GF-D8 (cell line): ENCODE measurements around the gene NAA60.
"Not testable (repeated sequence)": the region's sequence is repeated elsewhere in the genome, so short reads cannot be mapped to it uniquely, and the experiment has no call there.

Experiments
- DNase-seq: peaks from one replicate; lab custom pipeline; 2025; lab: John Stamatoyannopoulos, UW

The NAA60 gene

GRCh38 chr16:3482659-3483241 lies 39.3 kb downstream of the NAA60 start:
- no peak for DNase-seq

GRCh38 chr16:3484318-3485096 lies 41.0 kb downstream of the NAA60 start:
- DNase-seq = no peak

DNA sequence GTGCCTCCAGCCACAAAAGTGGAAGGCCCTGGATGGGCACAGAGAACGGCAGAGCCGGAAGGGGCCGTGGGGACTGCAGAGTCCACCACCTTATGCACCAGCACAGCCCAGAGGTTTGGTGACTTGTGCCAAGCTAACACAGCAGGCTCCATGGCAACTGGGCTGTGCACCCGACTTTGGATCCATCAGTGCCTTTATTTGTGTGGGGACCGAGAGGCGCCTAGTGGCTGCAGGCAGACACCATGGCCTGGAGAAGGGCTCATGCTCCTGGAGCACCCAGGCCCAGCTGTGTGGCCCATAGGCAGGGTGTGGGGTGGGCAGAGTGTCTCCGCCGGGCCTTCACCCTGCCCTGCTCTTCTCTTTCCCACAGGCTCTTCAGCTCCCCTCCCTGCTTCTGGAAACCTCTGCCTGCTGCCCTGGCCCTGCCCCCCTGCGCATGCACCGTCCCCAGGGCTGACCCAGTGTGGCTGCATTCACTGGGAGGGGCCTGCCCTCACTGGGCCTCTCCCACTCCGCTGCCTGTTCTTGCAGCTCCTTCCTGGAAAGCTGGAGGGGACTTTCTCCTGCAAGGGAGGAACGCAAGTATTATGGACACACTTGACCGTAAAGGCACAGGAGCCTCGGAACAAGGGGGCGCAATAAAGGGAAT lies 41.7 kb downstream of the NAA60 start:
- no peak for DNase-seq

- no peak for DNase-seq
Measured at GRCh38 chr16:3485821-3486505, 42.5 kb downstream of the NAA60 start.

GRCh38 chr16:3486506-3487215 lies 43.2 kb downstream of the NAA60 start:
- no peak for DNase-seq

DNA sequence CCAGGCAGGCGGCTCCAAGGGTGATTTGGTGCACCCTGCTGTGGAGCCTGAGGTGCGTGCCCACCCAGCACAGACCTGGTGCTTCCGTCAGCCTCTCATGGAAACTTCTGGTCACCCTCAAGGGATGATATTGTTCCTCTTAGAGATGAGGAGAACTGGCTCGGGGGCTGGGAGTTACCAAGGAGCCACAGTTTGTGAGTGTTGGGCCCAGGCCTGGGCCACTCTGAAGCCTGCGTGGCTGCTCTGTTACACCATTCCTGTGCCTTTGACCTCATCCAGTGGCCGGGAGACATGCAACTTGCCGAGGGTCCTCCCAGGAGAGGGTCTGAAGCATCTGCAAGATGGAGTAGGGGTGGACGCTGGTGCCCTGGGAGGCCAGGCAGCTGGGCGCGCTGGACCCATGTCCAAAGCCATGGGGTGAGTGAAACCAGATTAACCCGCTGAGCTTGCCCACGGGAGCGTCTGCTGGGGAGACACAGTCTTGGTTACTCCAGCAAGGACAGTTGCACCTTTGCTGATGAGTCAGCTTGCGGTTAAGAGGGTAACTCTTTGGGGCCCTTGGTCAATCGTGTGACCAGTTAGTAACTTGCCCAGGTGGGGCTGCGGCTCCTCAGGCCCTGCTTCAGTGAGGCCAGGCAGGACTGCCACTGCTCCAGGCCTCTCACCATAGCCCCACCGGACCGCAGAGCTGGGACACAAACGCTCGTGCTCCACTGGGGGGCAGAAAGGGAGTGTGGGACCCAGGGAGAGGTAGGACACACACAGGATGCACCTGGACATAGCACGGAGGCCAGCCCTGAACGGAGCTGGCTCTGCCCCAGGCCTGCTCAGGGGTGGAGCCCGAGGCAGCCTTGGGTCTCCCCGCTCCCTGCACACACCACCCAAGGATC lies 44.3 kb downstream of the NAA60 start:
- DNase-seq = no peak

DNA sequence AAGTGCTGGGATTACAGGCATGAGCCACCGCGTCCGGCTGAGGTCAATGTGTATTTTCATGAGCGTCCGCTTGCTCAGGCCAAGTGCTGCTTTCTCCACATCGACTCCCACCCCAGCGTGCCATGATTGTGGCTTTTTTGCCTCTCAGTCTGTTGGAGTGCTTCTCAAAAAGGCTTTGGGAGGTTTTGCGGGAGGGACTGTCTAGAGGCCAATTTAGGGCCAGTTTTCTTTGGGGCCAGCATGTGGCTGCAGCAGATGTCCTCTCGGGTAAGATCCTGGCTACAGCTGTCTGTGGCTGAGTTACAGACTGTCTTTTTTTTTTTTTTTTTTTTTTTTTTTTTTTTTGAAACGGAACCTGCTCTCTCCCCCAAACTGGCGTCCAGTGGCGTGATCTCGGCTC lies 45.3 kb downstream of the NAA60 start:
- DNase-seq = no peak

DNA sequence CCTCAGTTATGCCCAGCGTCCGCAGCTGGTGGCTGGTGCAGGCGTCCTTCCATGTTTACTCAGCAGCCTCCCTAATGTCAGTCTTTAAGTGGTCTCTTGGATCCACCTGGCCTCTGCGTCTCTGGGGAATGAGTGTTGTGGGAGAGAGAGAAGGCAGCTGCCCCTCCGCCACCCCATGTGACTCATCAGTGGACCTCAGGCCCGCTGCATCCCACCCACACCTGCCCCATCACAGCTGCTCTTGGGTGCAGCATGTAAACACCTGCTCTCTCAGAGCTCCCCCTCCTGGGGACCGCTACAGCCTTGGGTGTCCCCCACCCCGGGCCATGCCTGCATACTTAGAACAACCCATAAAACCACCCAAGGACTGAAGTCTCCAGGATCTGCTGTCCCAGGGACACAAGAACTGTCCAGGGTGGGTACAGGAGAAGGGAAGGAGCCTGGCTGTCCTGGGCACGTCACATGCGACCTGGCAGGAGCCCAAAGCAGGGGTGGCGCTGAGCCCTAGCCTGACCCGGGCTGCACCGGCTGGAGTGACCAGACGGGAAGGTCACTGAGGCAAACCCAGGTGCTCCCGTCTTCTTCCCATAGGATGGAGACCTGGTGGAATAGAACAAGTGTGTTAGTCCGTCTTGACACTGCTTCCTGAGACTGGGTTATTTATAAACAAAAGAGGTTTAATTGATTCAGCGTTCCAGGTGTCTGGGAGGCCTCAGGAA lies 47.6 kb downstream of the NAA60 start:
- no peak for DNase-seq

- DNase-seq = no peak
Measured at GRCh38 chr16:3492356-3492755, 48.9 kb downstream of the NAA60 start.

DNA sequence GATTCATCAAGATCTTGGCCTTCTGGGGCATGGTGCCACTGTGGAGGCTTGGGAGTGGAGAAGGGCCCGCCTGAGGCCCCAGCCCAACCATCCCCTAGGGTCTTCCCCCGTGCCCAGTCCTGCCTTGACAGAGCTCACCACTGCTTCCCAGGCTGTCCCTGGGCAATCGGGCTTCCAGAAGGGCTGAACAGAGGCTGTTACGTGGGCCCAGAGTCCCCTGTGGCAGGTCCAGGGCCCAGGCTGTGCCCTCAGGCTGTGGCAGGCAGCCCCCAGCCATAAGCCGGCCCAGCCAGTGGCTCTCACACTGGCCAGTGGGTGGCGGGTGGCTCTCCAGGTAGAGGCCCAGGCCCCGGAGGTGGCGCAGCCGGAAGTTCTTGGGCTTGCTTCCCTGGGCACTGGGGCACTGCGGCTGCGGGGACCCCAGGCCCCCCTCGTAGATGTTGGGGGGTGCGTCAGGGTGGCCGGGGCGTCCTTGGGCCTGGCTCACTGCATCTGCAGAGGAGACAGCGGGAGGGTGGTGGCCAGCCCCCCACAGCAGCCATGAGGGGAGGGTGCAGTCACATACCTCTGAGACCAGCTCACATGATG lies 51.0 kb downstream of the NAA60 start:
- no peak for DNase-seq

DNA sequence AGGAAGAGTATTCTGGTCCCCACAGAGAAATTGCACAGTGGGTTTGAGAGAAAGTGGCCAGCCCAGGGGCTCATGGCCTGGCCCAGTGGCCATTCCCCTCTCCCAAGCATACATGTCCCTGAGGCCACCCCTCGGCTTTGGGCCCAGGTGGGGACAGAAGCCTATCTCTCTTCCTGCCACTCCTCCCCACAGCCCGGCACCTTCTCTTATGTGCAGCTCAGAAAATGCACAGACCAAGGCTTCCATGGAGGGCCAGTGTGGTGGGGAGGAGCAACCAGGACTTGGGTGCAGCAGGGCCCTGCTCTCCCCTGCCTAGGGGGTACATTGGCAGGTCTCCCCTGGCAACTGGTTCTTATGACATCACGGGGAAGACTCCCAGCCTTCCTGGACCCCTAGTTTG lies 51.7 kb downstream of the NAA60 start, which contains the start of gene C16orf90:
Gene C16orf90 (minus strand): TSS at position 314 of the 400 bp plus-strand sequence. CDS start 68 bp downstream, at position 246.
- DNase-seq = no peak

- DNase-seq = no peak
Measured at GRCh38 chr16:3496386-3496785, 52.9 kb downstream of the NAA60 start.

DNA sequence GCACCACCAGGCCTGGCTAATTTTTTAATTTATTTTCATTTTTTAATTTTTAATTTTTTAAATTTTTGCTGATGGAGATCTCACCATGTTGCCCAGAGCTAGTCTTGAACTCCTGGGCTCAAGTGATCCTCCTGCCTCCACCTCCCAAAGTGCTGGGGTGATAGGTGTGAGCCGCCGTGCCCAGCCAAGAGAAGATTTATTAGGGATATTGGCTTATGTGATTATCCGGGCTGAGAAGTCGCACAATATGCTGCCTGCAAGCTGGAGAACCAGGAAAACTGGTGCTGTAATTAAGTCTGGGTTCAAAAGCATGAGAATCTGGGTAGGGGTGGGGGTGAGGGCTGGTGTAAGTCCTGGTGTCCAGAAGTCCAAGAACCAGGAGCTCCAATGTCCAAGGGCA lies 54.3 kb downstream of the NAA60 start:
- no peak for DNase-seq

- DNase-seq = no peak
Measured at GRCh38 chr16:3498988-3499387, 55.5 kb downstream of the NAA60 start.

GRCh38 chr16:3501412-3501761 lies 57.9 kb downstream of the NAA60 start:
- DNase-seq = not testable (repeated sequence)

- no peak for DNase-seq
Measured at GRCh38 chr16:3501783-3502400, 58.4 kb downstream of the NAA60 start.

GRCh38 chr16:3503523-3503922 lies 60.0 kb downstream of the NAA60 start:
- DNase-seq = no peak

GRCh38 chr16:3508736-3509135 lies 65.3 kb downstream of the NAA60 start:
- DNase-seq = no peak

GRCh38 chr16:3509470-3509928 lies 66.0 kb downstream of the NAA60 start:
- DNase-seq = no peak
